Mucosa of rectum (tissue), 2 donors: ENCODE results near the gene TMEM38A.
"Not testable (repeated sequence)": the region's sequence is repeated elsewhere in the genome, so short reads cannot be mapped to it uniquely, and the experiment has no call there.

Experiments used
- H3K27ac ChIP-seq, 2 donors: one replicate each; pipeline ENCODE4 v1.7.0; 2013; ENCODE audit warnings: inconsistent platforms in 2 of 2, low read depth in 2 of 2, low read length in 2 of 2
- H3K27me3 ChIP-seq, 2 donors: one replicate each; pipeline ENCODE4 v1.7.0; 2013; ENCODE audit warnings: low read length in 2 of 2; ENCODE audit not compliant: control insufficient read depth in 2 of 2, insufficient read depth in 2 of 2
- H3K36me3 ChIP-seq, 2 donors: one replicate each; pipeline ENCODE4 v1.7.0; 2013; ENCODE audit warnings: low read length in 2 of 2; ENCODE audit not compliant: control insufficient read depth in 2 of 2, insufficient read depth in 2 of 2
- H3K4me1 ChIP-seq, 2 donors: one replicate each; pipeline ENCODE4 v1.7.0; 2013; ENCODE audit warnings: low read length in 2 of 2, mild to moderate bottlenecking in 1 of 2; ENCODE audit not compliant: control insufficient read depth in 2 of 2, insufficient read depth in 2 of 2
- H3K4me3 ChIP-seq, 2 donors: one replicate each; pipeline ENCODE4 v1.7.0; 2013; ENCODE audit warnings: low read length in 2 of 2
- H3K9ac ChIP-seq, 2 donors: one replicate each; pipeline ENCODE4 v1.7.0; 2013; ENCODE audit warnings: low read length in 2 of 2, low read depth in 1 of 2, mild to moderate bottlenecking in 1 of 2
- H3K9me3 ChIP-seq, 2 donors: one replicate each; pipeline ENCODE4 v1.7.0; 2013; ENCODE audit warnings: low read length in 2 of 2; ENCODE audit not compliant: control insufficient read depth in 2 of 2
- donor health status: healthy.
- donor health status: Normal muscosa, but diverticular disease.

The TMEM38A gene

GRCh38 chr19:16671652-16672274 is 10.8 kb downstream of the TMEM38A start:
- Histone ChIP-seq H3K27ac (no peak overlapping the region), H3K9me3 (no peaks in the 10 kb centered on the region), H3K4me3 (no peak overlapping the region), H3K4me1 (peaks cover 0 to 3% of the 10 kb centered on the region in 2 donors), H3K36me3 (no peaks in the 10 kb centered on the region), H3K27me3 (no peaks in the 10 kb centered on the region), H3K9ac (no peak overlapping the region)

GRCh38 chr19:16673231-16673630 is 12.3 kb downstream of the TMEM38A start:
- no peaks in the 10 kb centered on the region for H3K36me3 ChIP-seq
- H3K9ac ChIP-seq: no peak overlapping the region
- H3K27ac ChIP-seq: no peak overlapping the region
- no peak overlapping the region for H3K4me3 ChIP-seq
- no peaks in the 10 kb centered on the region for H3K27me3 ChIP-seq
- H3K9me3 ChIP-seq: no peaks in the 10 kb centered on the region
- peaks cover 0 to 3% of the 10 kb centered on the region in 2 donors for H3K4me1 ChIP-seq

- not testable (repeated sequence) for H3K27ac ChIP-seq, H3K9me3 ChIP-seq, H3K36me3 ChIP-seq, H3K4me3 ChIP-seq, H3K27me3 ChIP-seq, H3K4me1 ChIP-seq, H3K9ac ChIP-seq
Measured at GRCh38 chr19:16673839-16674238, 12.9 kb downstream of the TMEM38A start.

- Histone ChIP-seq H3K4me1 (peaks cover 0 to 3% of the 10 kb centered on the region in 2 donors), H3K36me3 (peaks cover 0 to 6% of the 10 kb centered on the region in 2 donors), H3K27me3 (no peaks in the 10 kb centered on the region), H3K4me3 (no peak overlapping the region), H3K27ac (no peak overlapping the region), H3K9ac (no peak overlapping the region), H3K9me3 (no peaks in the 10 kb centered on the region)
Measured at GRCh38 chr19:16676101-16676798, 15.3 kb downstream of the TMEM38A start.

GRCh38 chr19:16677055-16677454 is 16.1 kb downstream of the TMEM38A start:
- no peaks in the 10 kb centered on the region for H3K27me3 ChIP-seq
- H3K9me3 ChIP-seq: no peaks in the 10 kb centered on the region
- no peak overlapping the region for H3K4me3 ChIP-seq
- no peak overlapping the region for H3K9ac ChIP-seq
- peaks cover 0 to 6% of the 10 kb centered on the region in 2 donors for H3K36me3 ChIP-seq
- no peak overlapping the region for H3K27ac ChIP-seq
- no peaks in the 10 kb centered on the region for H3K4me1 ChIP-seq

GRCh38 chr19:16678498-16678897 is 17.6 kb downstream of the TMEM38A start:
- H3K27me3 ChIP-seq: no peaks in the 10 kb centered on the region
- no peak overlapping the region for H3K27ac ChIP-seq
- H3K9ac ChIP-seq: no peak overlapping the region
- no peak overlapping the region for H3K4me3 ChIP-seq
- H3K4me1 ChIP-seq: no peaks in the 10 kb centered on the region
- H3K36me3 ChIP-seq: peaks cover 0 to 6% of the 10 kb centered on the region in 2 donors
- no peaks in the 10 kb centered on the region for H3K9me3 ChIP-seq

GRCh38 chr19:16679811-16680210 is 18.9 kb downstream of the TMEM38A start:
- no peaks in the 10 kb centered on the region for H3K27me3 ChIP-seq
- peaks cover 0 to 6% of the 10 kb centered on the region in 2 donors for H3K36me3 ChIP-seq
- no peak overlapping the region for H3K9ac ChIP-seq
- H3K4me3 ChIP-seq: no peak overlapping the region
- no peak overlapping the region for H3K27ac ChIP-seq
- no peaks in the 10 kb centered on the region for H3K4me1 ChIP-seq
- no peaks in the 10 kb centered on the region for H3K9me3 ChIP-seq

GRCh38 chr19:16682539-16682938 is 21.6 kb downstream of the TMEM38A start:
- H3K9ac ChIP-seq: no peak overlapping the region
- no peak overlapping the region for H3K4me3 ChIP-seq
- no peaks in the 10 kb centered on the region for H3K27me3 ChIP-seq
- peaks cover 0 to 6% of the 10 kb centered on the region in 2 donors for H3K36me3 ChIP-seq
- no peaks in the 10 kb centered on the region for H3K4me1 ChIP-seq
- H3K9me3 ChIP-seq: no peaks in the 10 kb centered on the region
- no peak overlapping the region for H3K27ac ChIP-seq

GRCh38 chr19:16684216-16684615 is 23.3 kb downstream of the TMEM38A start:
- Histone ChIP-seq H3K9me3 (no peaks in the 10 kb centered on the region), H3K27me3 (no peaks in the 10 kb centered on the region), H3K27ac (no peak overlapping the region), H3K9ac (no peak overlapping the region), H3K36me3 (peaks cover 0 to 6% of the 10 kb centered on the region in 2 donors), H3K4me1 (no peaks in the 10 kb centered on the region), H3K4me3 (no peak overlapping the region)

- Histone ChIP-seq H3K9me3 (no peaks in the 10 kb centered on the region), H3K4me3 (no peak overlapping the region), H3K27me3 (no peaks in the 10 kb centered on the region), H3K4me1 (no peaks in the 10 kb centered on the region), H3K36me3 (no peaks in the 10 kb centered on the region), H3K27ac (no peak overlapping the region), H3K9ac (no peak overlapping the region)
Measured at GRCh38 chr19:16688084-16688483, 27.1 kb downstream of the TMEM38A start.
